Upper lobe of left lung (tissue), 4 donors: Measurements from ENCODE around the gene TTPAL.

Experiments used
- POLR2AphosphoS5 ChIP-seq, 2 donors: sonication (generic); formaldehyde crosslinking; IDR thresholded peaks; one replicate each; pipeline ENCODE4 v1.5.1; 2017; ENCODE audit warnings: antibody characterized with exemption in 2 of 2
- TF ChIP-seq, protein P1 (sequence below), 6 experiments: fragments of 450-650 bp in 4 of 6; fragments of 200-600 bp in 2 of 6; sonication (generic) in 2 of 6; IDR thresholded peaks; one replicate each; pipeline ENCODE4 v1.5.1; 2016 to 2019; ENCODE audit warnings: antibody characterized with exemption in 6 of 6

DNA sequence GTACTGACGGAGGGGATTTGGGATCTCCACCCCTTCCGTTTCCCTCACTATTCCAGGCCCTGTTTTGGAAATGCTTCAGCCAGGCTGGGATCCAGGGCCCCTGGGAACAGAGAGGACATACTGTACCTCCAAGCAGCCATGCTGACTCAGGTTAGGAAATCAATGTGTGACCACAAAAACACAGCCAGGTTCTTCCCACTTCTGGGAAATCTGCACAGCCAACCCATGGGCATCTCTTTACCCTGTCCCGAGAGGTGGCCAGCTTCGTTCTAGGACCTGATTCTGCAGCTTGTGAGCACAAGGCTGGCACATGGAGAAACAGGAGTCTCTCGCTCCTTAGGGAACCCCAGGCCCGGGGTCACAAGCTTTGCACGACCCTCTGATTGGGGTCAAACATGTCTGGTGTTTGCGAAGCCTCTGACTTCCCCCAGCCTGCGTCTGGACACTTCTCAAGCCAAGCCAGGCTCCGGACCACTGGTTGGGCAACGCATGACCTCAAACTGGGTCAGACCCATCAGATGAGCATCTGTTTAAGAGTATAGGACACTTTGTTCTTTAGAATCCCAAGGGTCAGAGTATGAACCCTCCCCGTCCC, 8.3 kb upstream of the TTPAL start:
- TF ChIP-seq, protein P1, sequence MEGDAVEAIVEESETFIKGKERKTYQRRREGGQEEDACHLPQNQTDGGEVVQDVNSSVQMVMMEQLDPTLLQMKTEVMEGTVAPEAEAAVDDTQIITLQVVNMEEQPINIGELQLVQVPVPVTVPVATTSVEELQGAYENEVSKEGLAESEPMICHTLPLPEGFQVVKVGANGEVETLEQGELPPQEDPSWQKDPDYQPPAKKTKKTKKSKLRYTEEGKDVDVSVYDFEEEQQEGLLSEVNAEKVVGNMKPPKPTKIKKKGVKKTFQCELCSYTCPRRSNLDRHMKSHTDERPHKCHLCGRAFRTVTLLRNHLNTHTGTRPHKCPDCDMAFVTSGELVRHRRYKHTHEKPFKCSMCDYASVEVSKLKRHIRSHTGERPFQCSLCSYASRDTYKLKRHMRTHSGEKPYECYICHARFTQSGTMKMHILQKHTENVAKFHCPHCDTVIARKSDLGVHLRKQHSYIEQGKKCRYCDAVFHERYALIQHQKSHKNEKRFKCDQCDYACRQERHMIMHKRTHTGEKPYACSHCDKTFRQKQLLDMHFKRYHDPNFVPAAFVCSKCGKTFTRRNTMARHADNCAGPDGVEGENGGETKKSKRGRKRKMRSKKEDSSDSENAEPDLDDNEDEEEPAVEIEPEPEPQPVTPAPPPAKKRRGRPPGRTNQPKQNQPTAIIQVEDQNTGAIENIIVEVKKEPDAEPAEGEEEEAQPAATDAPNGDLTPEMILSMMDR (IDR thresholded peaks at IDR 0.05), result no peak
- peak in 1 of 2 donors; percentile 25 for TF ChIP-seq POLR2AphosphoS5 (IDR thresholded peaks at IDR 0.05)
